HepG2 (cell line): Measurements from ENCODE around the gene HTR2A. TPM values are rescaled to one million over a fixed set of nuclear protein-coding genes. Genes with fewer than 3 reads are reported as not detected.

Experiments
- AHDC1 ChIP-seq: sonication (generic); formaldehyde crosslinking; IDR thresholded peaks from 2 replicates; pipeline ENCODE4 v1.5.1; 2020; ENCODE audit warnings: mild to moderate bottlenecking, missing genetic modification reagents, borderline replicate concordance
- CBFB ChIP-seq: sonication (generic); formaldehyde crosslinking; IDR thresholded peaks from 2 replicates; pipeline ENCODE4 v1.4.0; 2020; ENCODE audit warnings: missing genetic modification reagents
- CEBPB ChIP-seq: IDR thresholded peaks from 2 replicates; pipeline ENCODE4 v1.6.1; 2011; ENCODE audit warnings: low read depth, low read length, improper control_type of control experiment, borderline replicate concordance
- NCOR1 ChIP-seq: fragments of 200-600 bp; sonication (generic); IDR thresholded peaks from 2 replicates; pipeline ENCODE4 v1.7.0; 2017; ENCODE audit warnings: antibody characterized with exemption, low read length, borderline replicate concordance
- NR2F6 ChIP-seq, 2 experiments: IDR thresholded peaks; 2 replicates each; pipeline ENCODE4 v1.6.1; 2016; ENCODE audit warnings: antibody characterized with exemption in 1 of 2, mild to moderate bottlenecking in 1 of 2
- SKIL ChIP-seq: sonication (generic); formaldehyde crosslinking; IDR thresholded peaks from 2 replicates; pipeline ENCODE4 v1.8.0; 2022; ENCODE audit warnings: missing genetic modification reagents, mild to moderate bottlenecking, moderate library complexity, borderline replicate concordance
- ZFP36L2 ChIP-seq: sonication (generic); formaldehyde crosslinking; IDR thresholded peaks from 2 replicates; pipeline ENCODE4 v1.4.0; 2020; ENCODE audit warnings: missing genetic modification reagents
- ZFX ChIP-seq: sonication (generic); formaldehyde crosslinking; IDR thresholded peaks from 2 replicates; pipeline ENCODE4 v1.4.0; 2020; ENCODE audit warnings: mild to moderate bottlenecking, low read depth, missing genetic modification reagents, moderate library complexity
- ZNF253 ChIP-seq: sonication (generic); formaldehyde crosslinking; IDR thresholded peaks from 2 replicates; pipeline ENCODE4 v1.8.0; 2022; ENCODE audit warnings: mild to moderate bottlenecking, missing genetic modification reagents, borderline replicate concordance
- ZNF510 ChIP-seq: sonication (generic); formaldehyde crosslinking; IDR thresholded peaks from 2 replicates; pipeline ENCODE4 v1.4.0; 2020; ENCODE audit warnings: low read depth, mild to moderate bottlenecking, missing genetic modification reagents
- polyA plus RNA-seq, 8 experiments: library from polyadenylated mRNA; depleted of rRNA in 3 of 8; stranded (reverse) in 7 of 8; unstranded in 1 of 8; fragments of >200 nt; fragmentation: Illumina TruSeq in 4 of 8; extraction: Trizol in 4 of 8; gene quantifications; 2 replicates each; pipeline versions ENCODE4 v1.2.1 to v1.2.3, GENCODE V29; 2011 to 2016; ENCODE audit warnings: low read depth in 4 of 8, missing spikeins in 1 of 8, mixed read lengths in 1 of 8; ENCODE audit not compliant: insufficient read depth in 1 of 8
- total RNA-seq, 5 experiments: library from RNA; depleted of rRNA; stranded (reverse); fragments of >200 nt; fragmentation: Illumina TruSeq; extraction: Trizol; gene quantifications; 2 replicates each; pipeline ENCODE4 v1.2.3, GENCODE V29; 2016; ENCODE audit warnings: low read depth in 1 of 5
- TF ChIP-seq, protein P1 (sequence below): sonication (generic); formaldehyde crosslinking; IDR thresholded peaks from 2 replicates; pipeline ENCODE4 v1.4.0; 2020; ENCODE audit warnings: mild to moderate bottlenecking, missing genetic modification reagents, borderline replicate concordance

Gene HTR2A
- total and polyA plus RNA-seq, 2 of the 13 experiments (the other 11 are each of a cell fraction or from before 2014, with no cell fraction given) = not detected

DNA sequence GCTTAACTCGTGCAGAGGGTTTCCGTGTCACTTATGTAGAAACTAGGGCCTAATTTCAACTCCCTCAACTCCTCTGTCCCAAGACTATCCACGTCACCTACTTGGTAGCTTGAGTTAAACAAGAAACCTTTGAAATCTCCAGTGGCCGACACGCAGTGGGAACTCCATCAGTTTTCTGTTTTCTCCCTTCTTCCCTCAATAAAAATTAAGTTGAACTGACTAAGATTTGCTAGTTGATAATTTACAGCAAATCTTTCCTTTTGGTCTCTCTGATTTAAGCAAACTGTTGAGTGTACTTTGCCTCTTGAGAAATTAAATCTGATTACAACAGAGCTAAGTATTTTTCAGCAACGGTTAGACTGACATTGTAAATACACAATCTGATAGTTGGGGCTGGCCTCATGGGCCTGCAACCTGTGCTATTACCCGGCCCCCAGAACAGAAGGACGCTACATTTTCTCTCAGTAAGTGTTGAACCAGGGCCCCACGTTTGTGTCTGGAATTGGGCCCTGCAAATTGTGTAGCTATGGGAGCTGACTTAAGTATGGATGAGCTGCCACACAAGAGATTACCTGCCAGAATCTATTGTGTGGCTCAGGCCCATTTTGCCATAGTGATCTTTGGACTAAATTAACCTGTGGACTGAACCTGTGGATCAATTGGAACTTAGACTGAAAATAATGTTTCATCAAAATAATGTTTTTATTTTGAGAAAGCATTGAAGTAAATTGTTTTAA lies 99.2 kb downstream of the HTR2A start (continued):
- TF ChIP-seq AHDC1 (CRISPR knock-in tag) = 0 out of 2 replicates have a peak, but pooled peaks have one; percentile 21
- no peak for TF ChIP-seq NR2F6 (IDR thresholded peaks at IDR 0.05)
- no peak for TF ChIP-seq NR2F6 (CRISPR knock-in tag; IDR thresholded peaks at IDR 0.05)
- no peak for TF ChIP-seq ZNF253 (CRISPR knock-in tag)
- TF ChIP-seq, protein P1, sequence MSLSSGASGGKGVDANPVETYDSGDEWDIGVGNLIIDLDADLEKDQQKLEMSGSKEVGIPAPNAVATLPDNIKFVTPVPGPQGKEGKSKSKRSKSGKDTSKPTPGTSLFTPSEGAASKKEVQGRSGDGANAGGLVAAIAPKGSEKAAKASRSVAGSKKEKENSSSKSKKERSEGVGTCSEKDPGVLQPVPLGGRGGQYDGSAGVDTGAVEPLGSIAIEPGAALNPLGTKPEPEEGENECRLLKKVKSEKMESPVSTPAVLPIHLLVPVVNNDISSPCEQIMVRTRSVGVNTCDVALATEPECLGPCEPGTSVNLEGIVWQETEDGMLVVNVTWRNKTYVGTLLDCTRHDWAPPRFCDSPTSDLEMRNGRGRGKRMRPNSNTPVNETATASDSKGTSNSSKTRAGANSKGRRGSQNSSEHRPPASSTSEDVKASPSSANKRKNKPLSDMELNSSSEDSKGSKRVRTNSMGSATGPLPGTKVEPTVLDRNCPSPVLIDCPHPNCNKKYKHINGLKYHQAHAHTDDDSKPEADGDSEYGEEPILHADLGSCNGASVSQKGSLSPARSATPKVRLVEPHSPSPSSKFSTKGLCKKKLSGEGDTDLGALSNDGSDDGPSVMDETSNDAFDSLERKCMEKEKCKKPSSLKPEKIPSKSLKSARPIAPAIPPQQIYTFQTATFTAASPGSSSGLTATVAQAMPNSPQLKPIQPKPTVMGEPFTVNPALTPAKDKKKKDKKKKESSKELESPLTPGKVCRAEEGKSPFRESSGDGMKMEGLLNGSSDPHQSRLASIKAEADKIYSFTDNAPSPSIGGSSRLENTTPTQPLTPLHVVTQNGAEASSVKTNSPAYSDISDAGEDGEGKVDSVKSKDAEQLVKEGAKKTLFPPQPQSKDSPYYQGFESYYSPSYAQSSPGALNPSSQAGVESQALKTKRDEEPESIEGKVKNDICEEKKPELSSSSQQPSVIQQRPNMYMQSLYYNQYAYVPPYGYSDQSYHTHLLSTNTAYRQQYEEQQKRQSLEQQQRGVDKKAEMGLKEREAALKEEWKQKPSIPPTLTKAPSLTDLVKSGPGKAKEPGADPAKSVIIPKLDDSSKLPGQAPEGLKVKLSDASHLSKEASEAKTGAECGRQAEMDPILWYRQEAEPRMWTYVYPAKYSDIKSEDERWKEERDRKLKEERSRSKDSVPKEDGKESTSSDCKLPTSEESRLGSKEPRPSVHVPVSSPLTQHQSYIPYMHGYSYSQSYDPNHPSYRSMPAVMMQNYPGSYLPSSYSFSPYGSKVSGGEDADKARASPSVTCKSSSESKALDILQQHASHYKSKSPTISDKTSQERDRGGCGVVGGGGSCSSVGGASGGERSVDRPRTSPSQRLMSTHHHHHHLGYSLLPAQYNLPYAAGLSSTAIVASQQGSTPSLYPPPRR (CRISPR knock-in tag) = peak; percentile 11; the same call in 1 of the 2 replicates
- peak; percentile 61; the same call in 1 of the 2 replicates for TF ChIP-seq NCOR1
- TF ChIP-seq CBFB (CRISPR knock-in tag) = no peak
- TF ChIP-seq ZNF510 (CRISPR knock-in tag) = no peak; the same call in 1 of the 2 replicates
- peak; percentile 24; the same call in 1 of the 2 replicates for TF ChIP-seq ZFX
- TF ChIP-seq CEBPB = peak; percentile 20; the same call in 1 of the 2 replicates
- TF ChIP-seq ZFP36L2 (CRISPR knock-in tag) = no peak
- TF ChIP-seq SKIL (CRISPR knock-in tag) = no peak
